IMR-90 (cell line): ENCODE measurements around the gene NSUN7. TPM values are rescaled to one million over a fixed set of nuclear protein-coding genes. Genes with fewer than 3 reads are reported as not detected.

Experiments
- ATAC-seq: fragments of 200-7000 bp; cut with Tn5 transposase; 2 replicates; pipeline ENCODE4 v1.9.1; 2020; ENCODE audit warnings: low read depth, mild to moderate bottlenecking, moderate library complexity
- BruUV-seq: library from RNA; stranded (reverse); fragments of 400-500 nt; replicated peaks from 2 replicates; lab custom pipeline; 2021; lab: Mats Ljungman, UMichigan
- CTCF ChIA-PET: fragments of 300-600 bp; formaldehyde crosslinking; extraction: SDS; loops from one replicate; lab custom pipeline; 2021; ENCODE audit warnings: antibody characterized with exemption; lab: Yijun Ruan, JAX
- POLR2A ChIA-PET: fragments of 300-600 bp; sonication (Branson Sonifier 250); formaldehyde crosslinking; loops from one replicate; lab custom pipeline; 2022; ENCODE audit warnings: antibody characterized with exemption; ENCODE audit not compliant: unreplicated experiment; lab: Charles Lee
- DNase-seq: peaks from one replicate; pipeline ENCODE4 v3.0.0; 2013
- H2AFZ ChIP-seq: replicated peaks from 2 replicates; pipeline ENCODE3; 2013; ENCODE audit warnings: low read length, mild to moderate bottlenecking; ENCODE audit not compliant: poor library complexity
- H2AK5ac ChIP-seq: 2 replicates; pipeline ENCODE4 v1.6.1; 2013; ENCODE audit warnings: low read depth, low read length, inconsistent platforms
- H2AK9ac ChIP-seq: replicated peaks from 2 replicates; pipeline ENCODE3; 2013; ENCODE audit warnings: mild to moderate bottlenecking, low read depth, low read length, moderate library complexity; ENCODE audit not compliant: poor library complexity
- H2BK120ac ChIP-seq: 2 replicates; pipeline ENCODE4 v1.6.1; 2013; ENCODE audit warnings: low read depth, low read length, inconsistent platforms
- H2BK15ac ChIP-seq: 3 replicates; pipeline ENCODE4 v1.6.1; 2013; ENCODE audit warnings: low read depth, low read length, inconsistent platforms
- H2BK20ac ChIP-seq: 2 replicates; pipeline ENCODE4 v1.6.1; 2013; ENCODE audit warnings: low read depth, mild to moderate bottlenecking, inconsistent platforms, low read length, moderate library complexity
- H2BK5ac ChIP-seq: 2 replicates; pipeline ENCODE4 v1.6.1; 2013; ENCODE audit warnings: mild to moderate bottlenecking, low read depth, low read length, inconsistent platforms; ENCODE audit not compliant: poor library complexity, severe bottlenecking
- H3K14ac ChIP-seq: replicated peaks from 2 replicates; pipeline ENCODE4 v1.6.1; 2013; ENCODE audit warnings: low read depth, low read length, inconsistent platforms
- H3K18ac ChIP-seq: 2 replicates; pipeline ENCODE4 v1.6.1; 2013; ENCODE audit warnings: low read depth, low read length, control low read depth
- H3K23ac ChIP-seq: 2 replicates; pipeline ENCODE4 v1.6.1; 2013; ENCODE audit warnings: low read depth, low read length, inconsistent platforms
- H3K27ac ChIP-seq: 2 replicates; pipeline ENCODE4 v1.5.1; 2013; ENCODE audit warnings: mild to moderate bottlenecking, control low read depth, low read length; ENCODE audit not compliant: insufficient read depth
- H3K27me3 ChIP-seq: 2 replicates; pipeline ENCODE4 v1.6.1; 2013; ENCODE audit warnings: low read length; ENCODE audit not compliant: control insufficient read depth, insufficient read depth
- H3K36me3 ChIP-seq: 2 replicates; pipeline ENCODE4 v1.6.1; 2013; ENCODE audit warnings: low read length, mixed read lengths; ENCODE audit not compliant: control insufficient read depth, insufficient read depth
- H3K4ac ChIP-seq: 2 replicates; pipeline ENCODE4 v1.6.1; 2013; ENCODE audit warnings: low read depth, low read length, inconsistent platforms
- H3K4me1 ChIP-seq: 2 replicates; pipeline ENCODE4 v1.6.1; 2013; ENCODE audit warnings: low read length, mixed read lengths; ENCODE audit not compliant: control insufficient read depth, insufficient read depth
- H3K4me2 ChIP-seq: 2 replicates; pipeline ENCODE4 v1.6.1; 2013; ENCODE audit warnings: low read depth, mild to moderate bottlenecking, control low read depth, low read length, moderate library complexity
- H3K4me3 ChIP-seq: 2 replicates; pipeline ENCODE4 v1.5.1; 2013; ENCODE audit warnings: low read depth, mild to moderate bottlenecking, control low read depth, low read length, moderate library complexity; ENCODE audit not compliant: insufficient read depth
- H3K56ac ChIP-seq: 2 replicates; pipeline ENCODE4 v1.6.1; 2013; ENCODE audit warnings: low read length, inconsistent platforms; ENCODE audit not compliant: insufficient read depth; ENCODE audit errors: extremely low read depth
- H3K79me1 ChIP-seq, 2 experiments: 2 replicates each; pipeline ENCODE4 v1.6.1; 2013; ENCODE audit warnings: low read length in 2 of 2, inconsistent platforms in 1 of 2, low read depth in 1 of 2
- H3K9ac ChIP-seq: 2 replicates; pipeline ENCODE4 v1.6.1; 2013; ENCODE audit warnings: low read depth, low read length, control low read depth
- H3K9me1 ChIP-seq: 2 replicates; pipeline ENCODE4 v1.6.1; 2013; ENCODE audit warnings: low read length, inconsistent platforms; ENCODE audit not compliant: insufficient read depth
- H3K9me3 ChIP-seq: 2 replicates; pipeline ENCODE4 v1.6.1; 2013; ENCODE audit warnings: low read length; ENCODE audit not compliant: control insufficient read depth, insufficient read depth
- H4K20me1 ChIP-seq: 2 replicates; pipeline ENCODE4 v1.6.1; 2013; ENCODE audit warnings: low read length, inconsistent platforms; ENCODE audit not compliant: insufficient read depth
- H4K5ac ChIP-seq: 2 replicates; pipeline ENCODE4 v1.6.1; 2013; ENCODE audit warnings: mild to moderate bottlenecking, low read depth, low read length, control low read depth
- H4K8ac ChIP-seq, 2 experiments: 2 replicates each; pipeline ENCODE4 v1.6.1; 2013; ENCODE audit warnings: low read depth in 2 of 2, low read length in 2 of 2, control low read depth in 1 of 2, inconsistent platforms in 1 of 2
- H4K91ac ChIP-seq: 2 replicates; pipeline ENCODE4 v1.6.1; 2013; ENCODE audit warnings: low read depth, low read length, inconsistent platforms; ENCODE audit not compliant: insufficient read depth
- CHD1 ChIP-seq: IDR thresholded peaks from 2 replicates; pipeline ENCODE4 v1.6.1; 2012; ENCODE audit warnings: low read depth, low read length, improper control_type of control experiment
- CTCF ChIP-seq: conservative IDR thresholded peaks from 2 replicates; pipeline ENCODE4 v1.5.1; 2012; ENCODE audit warnings: mild to moderate bottlenecking, low read depth, low read length, improper control_type of control experiment
- FOS ChIP-seq: fragments of 150-350 bp; IDR thresholded peaks from 2 replicates; pipeline ENCODE4 v1.6.1; 2016; ENCODE audit warnings: low read depth, low read length
- MAFK ChIP-seq: IDR thresholded peaks from 2 replicates; pipeline ENCODE4 v1.6.1; 2012; ENCODE audit warnings: low read depth, low read length, improper control_type of control experiment
- MAZ ChIP-seq: IDR thresholded peaks from 2 replicates; pipeline ENCODE4 v1.6.1; 2012; ENCODE audit warnings: low read depth, mild to moderate bottlenecking, low read length, improper control_type of control experiment, moderate library complexity, borderline replicate concordance
- MXI1 ChIP-seq: IDR thresholded peaks from 2 replicates; pipeline ENCODE4 v1.6.1; 2012; ENCODE audit warnings: low read depth, mild to moderate bottlenecking, low read length, moderate library complexity, borderline replicate concordance
- NFE2L2 ChIP-seq: fragments of 150-350 bp; IDR thresholded peaks from 2 replicates; pipeline ENCODE4 v1.6.1; 2016; ENCODE audit warnings: low read depth, mild to moderate bottlenecking, low read length
- POLR2A ChIP-seq: IDR thresholded peaks from 2 replicates; pipeline ENCODE4 v1.6.1; 2012; ENCODE audit warnings: mild to moderate bottlenecking, low read depth, low read length
- RAD21 ChIP-seq: IDR thresholded peaks from 2 replicates; pipeline ENCODE4 v1.6.1; 2012; ENCODE audit warnings: low read length, improper control_type of control experiment
- RCOR1 ChIP-seq: IDR thresholded peaks from 2 replicates; pipeline ENCODE4 v1.6.1; 2012; ENCODE audit warnings: mild to moderate bottlenecking, low read length, improper control_type of control experiment; ENCODE audit not compliant: insufficient replicate concordance
- RFX5 ChIP-seq: IDR thresholded peaks from 2 replicates; pipeline ENCODE4 v1.8.0; 2012; ENCODE audit warnings: low read depth, mild to moderate bottlenecking, low read length, moderate library complexity
- SMC3 ChIP-seq: fragments of 150-350 bp; IDR thresholded peaks from 2 replicates; pipeline ENCODE4 v1.6.1; 2016; ENCODE audit warnings: low read depth, mild to moderate bottlenecking, antibody characterized with exemption, low read length, moderate library complexity
- USF2 ChIP-seq: fragments of 150-350 bp; IDR thresholded peaks from 2 replicates; pipeline ENCODE4 v1.6.1; 2017; ENCODE audit warnings: mild to moderate bottlenecking, antibody characterized with exemption, low read length, low read depth
- WGBS, 2 experiments: methylation state at CpG; one replicate each; pipeline versions ENCODE4 v1.1.5 to v1.1.7; 2013; ENCODE audit warnings: missing lambda C conversion rate in 2 of 2; ENCODE audit not compliant: insufficient read length in 1 of 2; ENCODE audit errors: extremely low coverage in 2 of 2; 5-methylcytosine and 5-hydroxymethylcytosine counted together
- dilution Hi-C: fragments of 300-500 bp; cut with HindIII; formaldehyde crosslinking; loops from one replicate; pipeline ENCODE4 v1.14.3; 2018; ENCODE audit warnings: low sequenced_read_pairs; ENCODE audit not compliant: unreplicated experiment
- in situ Hi-C: fragments of 300-500 bp; cut with MboI; formaldehyde crosslinking; loops from 3 replicates; pipeline ENCODE4 v1.14.3; 2019; ENCODE audit warnings: low sequenced_read_pairs, inconsistent platforms, mixed read lengths
- intact Hi-C: fragments of 100-400 bp; cut with micrococcal nuclease; formaldehyde crosslinking; loops from 2 replicates; pipeline ENCODE4 v1.10.0; 2022
- polyA plus RNA-seq, 3 experiments: library from polyadenylated mRNA; depleted of rRNA; stranded (reverse); fragments of >200 nt; gene quantifications; 2 replicates each; pipeline ENCODE4 v1.2.3, GENCODE V29; 2012; ENCODE audit warnings: low replicate concordance in 1 of 3
- total RNA-seq: library from RNA; depleted of rRNA; stranded (reverse); fragments of >200 nt; gene quantifications from 2 replicates; pipeline ENCODE4 v1.2.3, GENCODE V29; 2012
- TF ChIP-seq, protein P1 (sequence below): fragments of 150-350 bp; IDR thresholded peaks from 2 replicates; pipeline ENCODE4 v1.6.1; 2016; ENCODE audit warnings: low read depth, mild to moderate bottlenecking, low read length, moderate library complexity, borderline replicate concordance

The NSUN7 gene
- total and polyA plus RNA-seq, 2 of the 4 experiments (the other 2 are of a cell fraction): not detected

DNA sequence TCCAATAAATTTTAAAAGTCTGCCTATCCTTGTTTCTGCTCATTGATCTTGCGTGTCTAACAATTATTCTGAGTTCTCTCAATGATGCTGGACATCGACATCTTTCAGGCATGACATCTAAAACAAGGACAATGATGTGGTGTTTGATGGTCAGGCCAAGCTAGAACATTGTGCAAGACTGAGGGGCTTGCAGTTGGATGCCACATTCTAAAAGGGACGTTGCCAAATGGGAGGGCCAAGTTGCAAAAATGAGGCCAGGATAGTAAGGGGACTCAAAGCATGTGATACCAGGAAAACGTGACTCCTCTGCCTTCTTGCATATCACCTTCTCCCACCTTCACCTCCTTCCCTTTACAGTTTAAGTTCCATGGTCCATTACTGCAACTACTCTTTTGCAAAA, 29.4 kb upstream of the NSUN7 start:
- H3K27me3 ChIP-seq: peaks cover 3% of the 10 kb centered on the region; the same call in 1 of the 2 replicates
- no peak for DNase-seq
- no peak overlapping the region for H2BK120ac ChIP-seq
- no peak overlapping the region for H4K5ac ChIP-seq
- H3K56ac ChIP-seq: no peak overlapping the region
- no peak overlapping the region for H3K4me2 ChIP-seq
- H4K91ac ChIP-seq: no peak overlapping the region
- no peak overlapping the region for H4K8ac ChIP-seq
- H3K36me3 ChIP-seq: no peaks in the 10 kb centered on the region
- no peak overlapping the region for H3K23ac ChIP-seq
- no peaks in the 10 kb centered on the region for H3K9me3 ChIP-seq
- 83% methylated on average over 1 of the region's 4 CpGs; no CpG with 5 or more reads in 1 of the 2 experiments for WGBS, 2 experiments
- dilution Hi-C loops: no loop called here
- ATAC-seq: no peak
- ChIA-PET CTCF (no interaction called here), POLR2A (no interaction called here)
- H3K4ac ChIP-seq: no peak overlapping the region
- H2BK5ac ChIP-seq: no peak overlapping the region
- H3K79me1 ChIP-seq: no peaks in the 10 kb centered on the region
- H4K20me1 ChIP-seq: no peaks in the 10 kb centered on the region
- H3K4me3 ChIP-seq: no peak overlapping the region
- no peak overlapping the region for H3K27ac ChIP-seq
- H2AK9ac ChIP-seq: no peak overlapping the region
- H2AK5ac ChIP-seq: no peak overlapping the region
- intact Hi-C loops: no loop called here
- in situ Hi-C loops: loop anchor here (25.0 kb wide), 1 partner anchor 92 kb away; no protein-coding TSS in a partner anchor
- H3K4me1 ChIP-seq: peaks cover 2% of the 10 kb centered on the region; the same call in 1 of the 2 replicates
- H3K9me1 ChIP-seq: no peaks in the 10 kb centered on the region
- no peak overlapping the region for H2AFZ ChIP-seq
- H3K18ac ChIP-seq: no peak overlapping the region
- BruUV-seq: no TSS peak
- TF ChIP-seq MXI1 (no peak), NFE2L2 (no peak), FOS (no peak), CTCF (no peak), CHD1 (no peak), RFX5 (no peak), MAFK (no peak), MAZ (no peak), POLR2A (no peak), SMC3 (no peak), USF2 (no peak), RAD21 (no peak), RCOR1 (no peak)
- TF ChIP-seq, protein P1, sequence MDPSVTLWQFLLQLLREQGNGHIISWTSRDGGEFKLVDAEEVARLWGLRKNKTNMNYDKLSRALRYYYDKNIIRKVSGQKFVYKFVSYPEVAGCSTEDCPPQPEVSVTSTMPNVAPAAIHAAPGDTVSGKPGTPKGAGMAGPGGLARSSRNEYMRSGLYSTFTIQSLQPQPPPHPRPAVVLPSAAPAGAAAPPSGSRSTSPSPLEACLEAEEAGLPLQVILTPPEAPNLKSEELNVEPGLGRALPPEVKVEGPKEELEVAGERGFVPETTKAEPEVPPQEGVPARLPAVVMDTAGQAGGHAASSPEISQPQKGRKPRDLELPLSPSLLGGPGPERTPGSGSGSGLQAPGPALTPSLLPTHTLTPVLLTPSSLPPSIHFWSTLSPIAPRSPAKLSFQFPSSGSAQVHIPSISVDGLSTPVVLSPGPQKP: no peak
- no peak overlapping the region for H2BK15ac ChIP-seq
- no peak overlapping the region for H3K14ac ChIP-seq
- H3K9ac ChIP-seq: no peak overlapping the region
- no peak overlapping the region for H2BK20ac ChIP-seq
